ENCODE measurements around the gene GNG8.

GNG8 gene

DNA sequence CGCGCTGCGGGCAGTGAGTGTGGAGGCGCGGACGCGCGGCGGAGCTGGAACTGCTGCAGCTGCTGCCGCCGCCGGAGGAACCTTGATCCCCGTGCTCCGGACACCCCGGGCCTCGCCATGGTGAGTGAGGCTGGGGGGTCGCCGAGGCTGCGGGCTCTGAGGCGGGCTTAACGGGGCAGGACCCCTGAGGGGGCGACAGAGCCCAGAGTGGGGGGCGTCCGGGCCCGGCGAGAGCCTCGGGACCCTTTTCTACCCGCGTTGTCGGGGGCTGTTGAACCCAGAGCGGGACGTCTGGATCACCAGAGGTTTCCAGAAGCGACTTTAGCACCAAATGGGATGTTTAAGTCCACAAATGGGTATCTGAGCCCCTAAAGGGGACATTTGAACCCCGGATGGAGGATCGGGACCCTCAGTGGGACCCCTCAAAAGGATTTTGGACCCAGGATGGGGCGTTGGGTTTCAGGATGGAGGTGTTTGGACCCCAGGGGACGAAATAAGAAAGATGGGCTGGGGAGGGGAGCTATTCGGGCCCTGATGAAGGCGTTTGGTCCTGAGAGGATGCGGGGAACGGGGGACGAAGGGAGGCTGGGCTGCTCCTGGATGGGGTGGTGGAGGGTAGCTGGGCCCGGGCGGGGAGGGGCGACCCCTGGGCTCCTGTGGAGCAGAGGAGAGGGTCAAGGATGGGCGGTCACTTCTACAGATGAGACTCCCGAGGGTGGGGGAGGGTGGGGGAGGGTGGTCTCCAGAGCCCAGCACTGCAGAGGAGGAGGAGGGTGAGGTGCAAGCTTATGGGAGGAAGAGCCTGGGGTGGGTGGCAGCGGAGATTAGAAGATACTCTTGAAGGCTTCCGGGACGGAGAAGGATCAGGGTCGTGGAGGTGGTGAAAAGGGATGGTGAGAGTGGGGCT lies 34.4 kb downstream of the GNG8 start, which contains the start of gene CALM3:
TSS of gene CALM3 (plus strand) at position 13 of the 907 bp plus-strand sequence. CDS start at position 118, 105 bp downstream.
- no peak for DNase-seq

GRCh38 chr19:46600384-46601317 lies 35.4 kb downstream of the GNG8 start:
- peak; percentile 99 for DNase-seq

GRCh38 chr19:46599716-46600373 lies 36.2 kb downstream of the GNG8 start:
- no peak for DNase-seq

- no peak for DNase-seq
Observed at GRCh38 chr19:46598372-46598917, 37.6 kb downstream of the GNG8 start.

- DNase-seq = no peak
Observed at GRCh38 chr19:46596008-46596407, 40.0 kb downstream of the GNG8 start.

DNA sequence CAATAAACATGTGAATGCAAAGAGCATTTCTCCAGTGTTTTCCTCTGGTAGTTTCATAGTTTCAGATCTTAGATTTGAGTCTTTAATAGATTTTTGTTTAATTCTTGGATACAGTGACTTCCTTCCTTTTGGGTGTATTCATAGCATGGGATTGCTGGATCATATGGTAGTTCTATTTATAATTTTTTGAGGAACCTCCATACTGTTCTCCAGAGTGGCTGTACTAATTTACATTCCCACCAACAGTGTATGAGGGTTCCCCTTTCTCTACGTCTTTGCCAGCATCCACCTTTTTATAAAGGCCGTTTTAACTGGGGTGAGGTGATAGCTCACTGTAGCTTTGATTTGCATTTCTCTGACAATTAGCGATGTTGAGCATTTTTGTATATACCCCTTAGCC lies 44.1 kb downstream of the GNG8 start:
- no peak for DNase-seq

DNA sequence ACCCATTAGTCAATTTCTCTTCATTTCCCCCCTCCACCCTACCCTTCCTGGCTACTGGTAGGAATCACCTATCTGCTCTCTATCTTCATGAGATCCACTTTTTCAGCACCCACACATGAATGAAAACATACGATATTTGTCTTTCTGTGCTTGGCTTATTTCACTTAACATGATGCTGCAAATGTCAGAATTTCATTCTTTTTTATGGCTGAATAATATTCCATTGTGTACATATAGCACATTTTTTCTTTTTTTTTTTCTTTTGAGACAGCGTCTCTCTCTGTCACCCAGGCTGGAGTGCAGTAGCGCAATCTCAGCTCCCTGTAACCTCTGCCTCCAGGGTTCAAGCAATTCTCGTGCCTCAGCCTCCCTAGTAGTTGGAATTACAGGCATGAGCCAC lies 44.7 kb downstream of the GNG8 start:
- no peak for DNase-seq

- DNase-seq = no peak
Observed at GRCh38 chr19:46587861-46588260, 48.1 kb downstream of the GNG8 start.

DNA sequence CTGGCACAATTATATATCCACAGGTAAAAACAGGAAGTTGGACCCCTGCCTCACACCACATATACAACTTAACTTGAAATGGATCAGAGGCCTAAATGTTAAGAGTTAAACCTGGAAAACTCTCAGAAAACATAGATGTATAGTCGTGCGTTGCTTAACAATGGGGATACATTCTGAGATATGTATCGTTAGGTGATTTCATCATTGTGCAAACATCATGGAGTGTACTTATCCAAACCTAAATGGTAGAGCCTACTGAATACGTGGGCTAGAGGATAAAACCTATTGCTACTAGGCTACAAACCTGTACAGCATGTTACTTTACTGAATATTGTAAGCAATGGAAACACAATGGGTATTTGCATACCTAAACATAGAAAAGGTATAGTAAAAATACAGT lies 49.7 kb downstream of the GNG8 start:
- DNase-seq = no peak

DNA sequence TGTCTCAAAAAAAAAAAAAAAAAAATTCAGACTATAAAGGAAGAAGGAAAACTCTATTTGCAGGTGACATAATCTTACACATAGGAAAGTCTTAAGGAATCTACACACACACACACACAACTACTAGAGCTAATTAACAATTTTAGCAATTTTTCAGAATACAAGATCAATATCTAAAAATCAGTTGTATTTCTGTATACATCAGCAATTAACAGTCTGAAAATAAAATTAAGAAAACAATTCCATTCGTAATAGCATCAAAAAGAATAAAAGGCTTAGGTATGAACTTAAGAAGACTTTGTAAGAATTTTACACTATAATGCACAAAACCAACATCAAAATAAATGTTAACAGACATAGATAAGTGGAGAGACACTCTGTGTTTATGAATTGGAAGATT lies 50.5 kb downstream of the GNG8 start:
- no peak for DNase-seq
